HepG2 (cell line): ENCODE measurements around the gene TRMT5.

Experiments
- BRCA1 ChIP-seq: sonication (generic); formaldehyde crosslinking; IDR thresholded peaks from 2 replicates; pipeline ENCODE4 v1.4.0; 2020; ENCODE audit warnings: missing genetic modification reagents
- PRDM10 ChIP-seq: sonication (generic); formaldehyde crosslinking; IDR thresholded peaks from 2 replicates; pipeline ENCODE4 v1.4.0; 2020; ENCODE audit warnings: low read depth, missing genetic modification reagents
- SMC3 ChIP-seq: IDR thresholded peaks from 2 replicates; pipeline ENCODE4 v1.6.1; 2011; ENCODE audit warnings: low read length, improper control_type of control experiment
- ZBTB46 ChIP-seq: sonication (generic); formaldehyde crosslinking; IDR thresholded peaks from 2 replicates; pipeline ENCODE4 v1.4.0; 2020; ENCODE audit warnings: mild to moderate bottlenecking, missing genetic modification reagents, borderline replicate concordance
- ZFX ChIP-seq: sonication (generic); formaldehyde crosslinking; IDR thresholded peaks from 2 replicates; pipeline ENCODE4 v1.4.0; 2020; ENCODE audit warnings: mild to moderate bottlenecking, low read depth, missing genetic modification reagents, moderate library complexity

GRCh38 chr14:60922050-60922449, 58.8 kb downstream of the TRMT5 start:
- no peak for TF ChIP-seq ZFX (CRISPR knock-in tag)
- TF ChIP-seq ZBTB46 (CRISPR knock-in tag) = no peak
- no peak for TF ChIP-seq BRCA1 (CRISPR knock-in tag)
- TF ChIP-seq PRDM10 = no peak
- TF ChIP-seq SMC3 = no peak
